Measurements from ENCODE around the gene CRCP.

DNA sequence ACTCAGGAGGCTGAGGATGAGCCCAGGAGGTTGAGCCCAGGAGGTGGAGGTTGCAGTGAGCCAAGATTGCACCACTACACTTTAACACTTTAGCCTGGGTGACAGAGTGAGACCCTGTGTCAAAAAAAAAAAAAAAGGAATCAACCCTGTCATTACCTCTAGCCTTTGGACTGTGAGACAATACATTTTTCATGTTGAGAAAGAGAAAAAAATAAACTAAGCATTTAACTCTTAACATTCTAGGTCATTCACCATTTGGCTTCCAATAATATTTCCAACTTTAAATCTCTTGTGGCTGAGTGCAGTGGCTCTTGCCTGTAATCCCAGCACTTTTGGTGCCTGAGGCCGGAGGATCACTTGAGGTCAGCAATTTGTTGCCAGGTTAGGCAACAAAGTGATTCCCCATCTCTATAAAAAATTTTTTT, 48.6 kb downstream of the CRCP start:
- no peak for TF ChIP-seq POLR2AphosphoS5 (IDR thresholded peaks at IDR 0.05)
- TF ChIP-seq, protein P1, sequence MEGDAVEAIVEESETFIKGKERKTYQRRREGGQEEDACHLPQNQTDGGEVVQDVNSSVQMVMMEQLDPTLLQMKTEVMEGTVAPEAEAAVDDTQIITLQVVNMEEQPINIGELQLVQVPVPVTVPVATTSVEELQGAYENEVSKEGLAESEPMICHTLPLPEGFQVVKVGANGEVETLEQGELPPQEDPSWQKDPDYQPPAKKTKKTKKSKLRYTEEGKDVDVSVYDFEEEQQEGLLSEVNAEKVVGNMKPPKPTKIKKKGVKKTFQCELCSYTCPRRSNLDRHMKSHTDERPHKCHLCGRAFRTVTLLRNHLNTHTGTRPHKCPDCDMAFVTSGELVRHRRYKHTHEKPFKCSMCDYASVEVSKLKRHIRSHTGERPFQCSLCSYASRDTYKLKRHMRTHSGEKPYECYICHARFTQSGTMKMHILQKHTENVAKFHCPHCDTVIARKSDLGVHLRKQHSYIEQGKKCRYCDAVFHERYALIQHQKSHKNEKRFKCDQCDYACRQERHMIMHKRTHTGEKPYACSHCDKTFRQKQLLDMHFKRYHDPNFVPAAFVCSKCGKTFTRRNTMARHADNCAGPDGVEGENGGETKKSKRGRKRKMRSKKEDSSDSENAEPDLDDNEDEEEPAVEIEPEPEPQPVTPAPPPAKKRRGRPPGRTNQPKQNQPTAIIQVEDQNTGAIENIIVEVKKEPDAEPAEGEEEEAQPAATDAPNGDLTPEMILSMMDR (IDR thresholded peaks at IDR 0.05): no peak

Data from upper lobe of left lung (tissue), 4 donors.